SU-DHL-6 (cell line): ENCODE data around the gene RACGAP1.

ENCODE experiments used
- EZH2phosphoT487 ChIP-seq: fragments of 200-600 bp; sonication (generic), shearing (Covaris generic); conservative IDR thresholded peaks from 2 replicates; pipeline ENCODE4 v1.6.1; 2018; ENCODE audit warnings: mild to moderate bottlenecking, antibody characterized with exemption, low read length, moderate library complexity, mixed read lengths
- TF ChIP-seq, protein P1 (sequence below): fragments of 200-600 bp; sonication (generic); IDR thresholded peaks from one replicate; pipeline ENCODE4 v1.5.1; 2017; ENCODE audit warnings: antibody characterized with exemption, mild to moderate bottlenecking, low read length, moderate library complexity; ENCODE audit not compliant: insufficient read depth, poor library complexity, severe bottlenecking

DNA sequence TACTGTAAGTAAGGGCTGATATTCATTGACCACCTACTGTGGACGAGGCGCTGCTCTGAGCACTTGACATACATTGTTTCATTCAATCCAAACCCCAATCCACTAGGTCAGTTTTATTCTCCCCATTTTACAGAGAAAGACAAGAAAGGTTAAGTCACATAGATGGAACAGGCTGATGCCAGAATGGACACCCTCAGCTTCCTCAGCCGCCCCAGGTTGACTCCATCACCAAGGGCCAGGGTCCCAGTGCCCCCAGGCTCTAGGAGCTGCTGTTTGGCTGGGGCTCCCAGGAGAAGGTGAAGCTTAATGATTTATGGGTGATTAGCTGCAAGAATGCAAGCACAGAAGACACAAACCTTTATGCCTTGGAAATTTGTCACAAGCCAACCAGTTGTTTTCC is 75.4 kb downstream of the RACGAP1 start:
- TF ChIP-seq, protein P1, sequence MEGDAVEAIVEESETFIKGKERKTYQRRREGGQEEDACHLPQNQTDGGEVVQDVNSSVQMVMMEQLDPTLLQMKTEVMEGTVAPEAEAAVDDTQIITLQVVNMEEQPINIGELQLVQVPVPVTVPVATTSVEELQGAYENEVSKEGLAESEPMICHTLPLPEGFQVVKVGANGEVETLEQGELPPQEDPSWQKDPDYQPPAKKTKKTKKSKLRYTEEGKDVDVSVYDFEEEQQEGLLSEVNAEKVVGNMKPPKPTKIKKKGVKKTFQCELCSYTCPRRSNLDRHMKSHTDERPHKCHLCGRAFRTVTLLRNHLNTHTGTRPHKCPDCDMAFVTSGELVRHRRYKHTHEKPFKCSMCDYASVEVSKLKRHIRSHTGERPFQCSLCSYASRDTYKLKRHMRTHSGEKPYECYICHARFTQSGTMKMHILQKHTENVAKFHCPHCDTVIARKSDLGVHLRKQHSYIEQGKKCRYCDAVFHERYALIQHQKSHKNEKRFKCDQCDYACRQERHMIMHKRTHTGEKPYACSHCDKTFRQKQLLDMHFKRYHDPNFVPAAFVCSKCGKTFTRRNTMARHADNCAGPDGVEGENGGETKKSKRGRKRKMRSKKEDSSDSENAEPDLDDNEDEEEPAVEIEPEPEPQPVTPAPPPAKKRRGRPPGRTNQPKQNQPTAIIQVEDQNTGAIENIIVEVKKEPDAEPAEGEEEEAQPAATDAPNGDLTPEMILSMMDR = no peak
- TF ChIP-seq EZH2phosphoT487 = no peak
